G401.6 (cell line): ENCODE data around the gene LST1.
"Not testable (repeated sequence)": the region's sequence is repeated elsewhere in the genome, so short reads cannot be mapped to it uniquely, and the experiment has no call there.

Source experiments
- FAIRE-seq: peaks from 2 replicates; lab custom pipeline; 2012; peaks lifted over from hg19 to GRCh38; lab: Jason Lieb, UNC

The LST1 gene

DNA sequence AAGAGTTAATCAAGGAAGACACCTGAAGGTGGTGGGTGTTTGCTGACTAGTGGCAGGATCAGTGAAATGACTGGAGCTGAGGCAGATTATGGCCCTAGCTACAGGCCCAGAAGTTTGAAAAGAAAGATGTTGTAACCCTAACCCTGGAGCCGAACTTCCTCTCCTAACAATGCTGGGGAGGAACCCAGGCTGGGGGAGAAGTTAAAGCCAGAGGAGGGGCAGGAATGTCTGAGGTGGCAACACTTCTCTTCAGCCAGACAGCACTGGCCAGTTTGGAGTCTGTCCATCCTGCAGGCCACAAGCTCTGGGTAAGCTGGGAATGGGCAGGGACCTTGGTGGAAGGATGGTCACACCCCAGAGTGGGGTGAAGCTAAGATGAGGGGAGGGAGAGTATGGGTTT, at the start of gene LST1:
TSS of gene LST1 (plus strand) at position 270 of the 400 bp plus-strand sequence. CDS start 1,023 bp downstream, outside the sequence.
- FAIRE-seq = no peak

- no peak for FAIRE-seq
Measured at GRCh38 chr6:31538805-31539400, 47.2 kb upstream of the LST1 start.

DNA sequence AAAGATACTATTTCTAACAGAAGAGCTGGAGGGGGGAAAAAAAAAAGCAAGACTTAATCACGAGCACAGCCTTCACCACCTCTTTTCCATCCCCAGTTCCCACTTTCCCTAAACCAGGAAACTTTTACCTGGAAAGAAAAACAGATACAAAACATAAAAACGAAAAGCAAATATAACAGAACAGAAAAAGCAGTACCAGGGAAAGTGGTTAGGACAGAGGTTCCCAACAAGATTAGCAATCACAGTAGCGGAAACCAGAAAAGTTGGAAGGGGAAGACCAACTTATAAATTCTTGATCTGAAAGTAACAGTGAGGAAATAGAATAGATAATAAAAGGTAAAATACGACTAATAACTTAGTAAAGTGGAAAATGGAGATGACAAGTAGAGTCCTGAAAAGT, 45.4 kb upstream of the LST1 start:
- FAIRE-seq = no peak

DNA sequence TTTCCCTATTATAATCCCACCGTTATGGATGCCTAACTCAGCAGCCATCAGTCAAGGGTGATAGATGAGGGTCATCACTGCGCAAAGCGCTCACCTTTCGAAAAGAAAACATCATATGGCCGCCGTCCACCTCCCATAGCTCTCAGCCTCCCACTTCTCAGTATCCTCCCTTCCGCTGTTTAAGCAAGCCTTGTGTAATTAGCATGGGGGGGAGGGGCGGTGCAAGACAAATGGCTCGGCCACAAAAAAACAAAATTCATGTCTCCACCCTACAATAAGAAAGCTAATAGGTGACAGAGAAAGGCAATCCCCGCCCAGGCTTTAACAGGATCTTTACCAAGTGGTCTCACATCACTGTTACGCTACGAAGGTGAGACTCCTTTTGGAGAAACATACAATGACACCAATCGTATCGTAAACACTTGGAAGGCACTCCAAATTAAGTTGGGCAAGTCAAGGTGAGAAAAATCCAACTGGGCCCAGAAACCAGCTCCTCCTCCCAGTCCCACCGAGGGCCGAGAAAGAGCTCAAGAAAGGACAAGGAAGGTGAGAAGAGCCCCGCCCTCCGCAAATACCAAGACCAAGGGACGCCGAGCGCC, 44.9 kb upstream of the LST1 start:
- FAIRE-seq = no peak

GRCh38 chr6:31541658-31542521, 44.2 kb upstream of the LST1 start, which contains the start of gene DDX39B:
TSS of gene DDX39B (minus strand) at chr6:31542003. CDS start at chr6:31540532, 1,471 bp downstream.
- peak; percentile 86 for FAIRE-seq

DNA sequence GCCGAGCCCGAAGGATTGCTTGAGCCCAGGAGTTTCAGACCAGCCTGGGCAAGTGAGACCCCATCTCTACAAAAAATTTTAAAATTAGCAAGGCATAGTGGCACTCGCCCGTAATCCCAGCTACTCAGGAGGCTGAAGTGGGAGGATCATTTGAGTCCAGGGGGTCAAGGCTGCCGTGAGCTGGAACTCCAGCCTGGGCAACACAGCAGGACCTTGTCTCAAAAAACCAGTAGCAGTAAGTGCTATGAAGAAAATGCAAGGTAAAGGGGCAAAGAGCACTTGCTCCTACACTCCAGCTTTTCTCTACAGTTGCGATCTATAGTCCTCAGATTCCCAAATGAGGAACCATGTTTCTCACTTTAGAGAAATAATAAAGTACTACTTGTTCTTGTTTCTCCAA, 42.4 kb upstream of the LST1 start:
- no peak for FAIRE-seq

DNA sequence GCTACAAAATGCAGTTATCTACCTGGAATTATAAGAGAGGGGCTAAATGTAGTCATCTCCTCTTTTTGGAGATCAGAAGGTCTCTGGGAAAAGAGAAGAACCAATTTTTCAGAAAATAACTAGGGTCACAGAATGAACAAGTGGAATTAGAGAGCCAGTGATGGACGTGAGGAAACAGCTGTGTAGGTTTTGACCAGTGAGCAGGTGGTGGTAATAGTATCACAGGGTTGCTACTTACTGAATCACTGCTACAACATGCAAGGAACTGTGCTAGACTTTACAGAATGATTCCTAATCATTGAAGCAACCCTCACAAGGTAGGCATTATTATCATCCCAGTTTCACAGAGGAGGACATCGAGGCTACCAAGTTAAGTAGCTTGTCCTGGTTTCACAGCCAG, 41.4 kb upstream of the LST1 start:
- no peak for FAIRE-seq

DNA sequence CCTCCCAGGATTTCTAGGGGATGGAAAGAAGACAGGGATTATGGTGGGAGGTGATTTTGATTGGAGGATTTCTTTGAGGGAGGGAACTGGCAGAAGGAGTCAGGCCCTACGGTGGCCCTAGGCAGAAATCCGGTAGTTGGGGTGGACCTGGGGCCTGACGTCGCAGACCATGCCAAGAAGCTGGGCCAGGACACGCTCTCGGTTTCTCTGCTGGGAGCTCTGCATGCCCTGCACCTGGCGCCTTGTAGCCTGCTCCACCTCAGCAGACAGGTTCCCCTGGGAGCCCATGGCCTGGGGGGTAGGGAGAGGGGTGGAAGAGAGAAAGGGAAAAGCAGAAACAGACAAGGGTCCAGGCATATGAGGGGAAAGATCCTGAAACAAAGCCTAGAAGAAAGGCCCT, 40.8 kb upstream of the LST1 start:
- no peak for FAIRE-seq

DNA sequence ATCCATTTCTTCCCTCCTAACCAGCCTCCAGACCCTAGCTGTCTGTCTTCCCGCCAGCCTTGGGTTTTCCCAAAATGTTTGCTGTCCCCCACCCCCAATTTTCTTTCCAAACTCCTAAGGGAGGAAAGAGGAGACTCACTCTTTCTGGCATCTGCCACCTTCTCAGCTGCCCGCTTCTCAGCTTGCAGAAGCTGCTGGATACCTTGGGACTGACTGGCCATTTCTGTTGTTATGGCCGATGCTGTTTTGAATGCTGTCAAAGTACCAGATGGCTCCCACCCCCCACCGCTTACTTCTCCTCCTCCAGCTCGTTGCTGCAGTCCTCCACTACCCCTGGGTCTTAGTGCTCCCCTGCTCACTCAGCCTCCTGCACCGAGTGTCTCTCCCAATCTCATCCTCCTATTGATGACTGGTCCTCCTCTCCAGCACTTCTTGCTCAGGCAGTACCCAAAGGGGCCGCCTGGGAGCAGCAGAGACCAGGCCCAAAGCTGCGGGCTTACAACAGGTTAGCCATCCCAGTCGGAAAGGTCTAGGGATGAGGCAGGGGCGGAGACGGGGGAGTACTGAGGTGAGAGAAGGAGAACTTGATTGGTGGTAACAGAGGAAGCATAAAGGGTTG, 39.6 kb upstream of the LST1 start, which contains the start of gene ATP6V1G2:
TSS of gene ATP6V1G2 (minus strand) at position 270 of the 619 bp plus-strand sequence. CDS start at position 221, 49 bp downstream.
- peak; percentile 83 for FAIRE-seq

DNA sequence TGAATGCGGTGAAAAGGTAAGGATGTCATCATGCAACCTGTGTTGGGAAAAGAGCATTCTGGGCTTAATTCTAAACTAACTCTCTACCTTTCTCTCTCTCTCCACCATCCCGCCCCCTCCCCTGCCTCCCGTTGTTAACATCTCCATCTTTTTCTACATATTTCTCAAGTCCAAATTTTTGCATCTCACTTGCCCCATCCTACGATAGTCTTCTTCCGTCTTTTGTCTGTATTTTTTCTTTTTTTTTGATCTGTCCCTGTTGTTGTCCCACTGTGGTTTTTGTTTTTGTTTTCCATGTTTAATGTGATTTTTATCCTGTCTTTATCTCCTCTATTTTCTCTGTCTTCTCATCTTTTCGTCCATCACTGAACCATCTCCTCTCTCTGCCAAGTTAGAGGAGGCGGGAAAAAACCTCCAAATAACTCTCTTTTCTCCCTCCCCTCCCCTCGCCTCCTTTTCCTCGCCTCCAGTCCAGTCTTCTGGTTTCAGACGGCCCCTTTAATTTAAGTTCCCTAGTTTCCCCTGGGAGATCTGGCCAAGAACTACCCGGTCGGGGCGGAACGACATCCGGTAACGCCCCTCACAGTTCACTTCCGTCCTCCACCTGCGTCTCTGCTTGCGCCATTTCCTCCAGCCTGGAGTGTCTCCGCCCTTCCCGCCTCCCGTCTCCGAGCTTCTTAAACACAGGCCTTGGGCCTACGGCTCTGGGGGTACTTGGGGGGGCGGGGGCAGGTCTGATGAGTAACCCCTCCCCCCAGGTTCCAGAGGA, 38.9 kb upstream of the LST1 start, which contains the start of gene NFKBIL1:
TSS of gene NFKBIL1 (plus strand) at position 651 of the 769 bp plus-strand sequence. CDS start at position 738, 87 bp downstream.
- FAIRE-seq = peak; percentile 88

- no peak for FAIRE-seq
Measured at GRCh38 chr6:31547727-31548543, 38.1 kb upstream of the LST1 start.

DNA sequence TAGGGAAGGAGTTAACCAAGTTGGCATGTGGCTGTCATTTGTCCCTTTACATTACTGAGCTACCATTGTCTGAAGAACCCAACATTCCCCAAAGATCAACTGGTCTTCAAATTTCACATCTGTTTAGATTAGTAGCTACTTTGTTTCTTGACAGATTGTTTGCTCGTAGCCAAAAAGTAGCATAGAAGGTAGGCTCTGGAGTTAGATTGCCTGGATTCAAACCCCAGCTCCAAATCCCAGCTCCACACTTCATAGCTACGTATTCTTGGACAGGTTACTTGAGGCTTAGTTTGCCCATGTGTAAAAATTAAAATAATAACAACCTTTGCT, 37.6 kb upstream of the LST1 start:
- FAIRE-seq = no peak

DNA sequence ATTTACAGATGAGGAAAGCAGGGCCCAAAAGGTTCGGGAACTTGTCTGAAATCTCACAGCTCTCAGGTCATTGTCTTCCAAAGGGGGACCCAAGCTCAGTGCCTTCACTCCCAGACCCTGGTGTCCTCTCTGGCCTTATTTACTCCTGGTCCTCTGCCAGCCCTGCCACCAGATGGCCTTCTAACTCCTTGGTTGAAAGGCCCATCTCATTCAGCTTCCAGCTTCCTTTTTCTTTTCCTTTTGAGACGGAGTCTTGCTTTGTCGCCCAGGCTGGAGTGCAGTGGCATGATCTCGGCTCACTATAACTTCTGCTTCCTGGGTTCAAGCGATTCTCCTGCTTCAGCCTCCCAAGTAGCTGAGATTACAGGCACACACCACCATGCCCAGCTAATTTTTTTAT, 34.7 kb upstream of the LST1 start:
- not testable (repeated sequence) for FAIRE-seq

DNA sequence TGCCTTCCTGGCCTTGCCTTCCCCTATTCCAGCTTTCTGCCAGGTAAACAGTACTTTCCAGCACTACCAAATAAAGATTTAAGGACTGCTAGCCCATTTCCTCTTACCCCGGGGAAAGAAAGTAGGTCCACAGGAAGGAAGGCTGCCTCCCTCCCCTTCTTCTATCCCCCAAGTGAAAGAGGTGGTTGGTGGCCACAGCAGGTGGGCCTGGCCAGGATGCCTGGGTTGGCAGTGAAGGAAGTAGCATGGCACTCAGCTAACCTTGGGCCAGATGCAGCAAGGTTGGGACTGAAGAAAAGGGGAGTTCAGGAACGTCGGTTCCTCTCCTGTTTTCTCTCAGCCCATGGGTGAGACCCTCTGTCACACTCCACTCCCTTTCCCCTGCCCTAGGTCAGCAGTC, 29.8 kb upstream of the LST1 start:
- no peak for FAIRE-seq

- FAIRE-seq = no peak
Measured at GRCh38 chr6:31557443-31558317, 28.4 kb upstream of the LST1 start.

GRCh38 chr6:31558318-31558625, 27.8 kb upstream of the LST1 start:
- no peak for FAIRE-seq

DNA sequence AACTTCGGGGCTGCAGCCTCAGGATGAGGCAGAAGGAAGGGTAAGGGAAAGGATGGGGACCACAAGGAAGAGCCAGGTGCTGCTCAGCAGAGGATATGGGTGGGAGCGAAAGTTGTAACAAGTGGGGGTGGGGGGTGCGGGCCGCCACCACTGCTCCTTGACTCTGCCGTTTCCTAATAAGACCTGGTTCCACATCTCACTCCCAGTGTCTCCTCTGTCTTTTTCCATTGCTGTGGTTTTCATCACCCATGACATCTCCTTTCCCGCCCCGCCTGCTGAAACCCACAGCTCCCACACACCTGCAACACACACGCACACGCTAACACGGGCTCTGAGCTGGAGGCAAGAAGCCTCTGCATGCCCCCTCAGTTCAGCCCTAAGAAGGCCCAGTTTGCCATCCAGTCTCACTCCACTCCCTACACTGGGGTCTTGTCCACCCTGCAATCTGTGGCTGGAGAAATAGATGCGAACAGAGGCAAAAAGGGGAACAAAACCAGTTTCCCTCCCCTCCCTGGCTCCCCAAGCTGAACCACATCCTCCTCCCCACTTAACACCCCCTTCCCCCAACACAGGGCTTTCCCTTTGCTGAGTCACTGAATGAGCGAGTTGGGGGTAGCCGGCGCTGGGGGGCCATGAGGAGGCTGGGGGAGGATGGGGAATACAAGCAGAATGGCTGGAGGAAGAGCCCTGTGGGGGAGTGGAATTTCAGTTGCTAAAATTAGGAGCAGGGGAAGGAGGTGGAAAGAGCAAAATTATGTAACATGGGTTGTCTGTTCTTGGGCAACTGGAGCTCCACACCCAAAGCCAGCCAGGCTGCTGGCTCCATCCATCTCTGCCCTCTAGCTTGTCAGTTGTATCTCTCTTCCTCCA, 27.2 kb upstream of the LST1 start:
- FAIRE-seq = no peak

DNA sequence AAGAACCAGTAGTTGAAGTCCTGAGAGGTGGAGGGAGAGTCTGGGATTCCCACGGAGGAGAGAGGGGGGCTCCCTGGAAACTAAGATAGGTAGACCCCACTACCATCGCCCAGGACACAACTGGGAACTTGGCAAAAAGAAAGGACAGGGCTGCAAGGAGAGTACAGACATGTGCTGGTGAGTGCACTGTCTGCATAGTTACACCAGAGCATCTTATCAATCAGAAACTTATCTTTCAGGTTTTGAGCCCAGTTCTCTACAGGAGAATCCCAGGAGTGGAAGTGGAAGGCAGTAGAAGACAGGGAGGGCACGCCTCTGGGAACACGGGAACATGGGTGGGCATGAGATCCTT, 26.5 kb upstream of the LST1 start:
- no peak for FAIRE-seq

DNA sequence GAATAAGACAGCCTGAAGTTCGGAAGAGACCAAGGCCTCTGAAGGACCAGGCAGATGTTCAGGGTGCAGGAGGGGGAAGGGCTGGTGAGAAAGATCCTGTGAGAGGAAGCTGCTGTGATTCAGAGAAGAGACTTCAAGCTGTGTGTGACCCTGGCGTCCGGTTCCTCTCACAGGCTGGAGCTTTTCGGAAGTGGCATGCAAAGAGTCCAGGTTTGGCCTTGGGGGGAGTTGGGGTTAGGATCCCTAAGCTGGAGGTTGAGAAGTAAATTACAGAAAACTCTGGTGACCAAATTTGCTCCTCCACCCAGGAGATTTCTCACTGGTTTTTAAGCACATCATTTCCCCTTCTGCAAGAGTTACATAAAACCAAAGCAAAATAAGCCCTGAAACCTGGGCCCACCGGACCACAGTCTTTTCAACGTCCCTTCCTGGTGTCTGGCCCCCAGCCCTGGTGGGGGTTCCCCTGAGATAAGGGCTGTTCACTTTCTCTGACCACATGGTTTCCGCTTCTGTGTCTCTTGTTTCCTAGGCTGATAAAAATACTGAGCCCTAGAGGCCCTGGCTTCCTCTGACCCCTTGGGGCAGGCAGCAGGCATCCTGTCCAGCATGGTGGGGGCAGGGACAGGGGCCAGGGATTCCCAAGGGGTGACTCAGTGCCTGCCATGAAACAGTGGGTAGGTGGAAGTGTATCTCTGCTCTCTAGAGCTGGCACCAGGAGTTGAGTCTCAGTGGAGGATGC, 25.9 kb upstream of the LST1 start:
- FAIRE-seq = no peak
